K562 (cell line): Measurements from ENCODE around the gene ZMYND8. TPM values are rescaled to one million over a fixed set of nuclear protein-coding genes. Genes with fewer than 3 reads are reported as not detected.
A peak's percentile ranks its signal among the peaks of the same experiment; 100 is the strongest.

Experiments used
- CREM ChIP-seq: IDR thresholded peaks from 2 replicates; pipeline ENCODE4 v1.6.1; 2014; ENCODE audit warnings: antibody characterized with exemption, low read depth
- CXXC5 ChIP-seq: fragments of 250-450 bp; sonication (Bioruptor Pico); IDR thresholded peaks from 2 replicates; pipeline ENCODE4 v1.8.0; 2022; ENCODE audit warnings: inconsistent platforms, mild to moderate bottlenecking, moderate library complexity
- EP300 ChIP-seq: IDR thresholded peaks from 2 replicates; pipeline ENCODE4 v1.6.1; 2012; ENCODE audit warnings: low read length, improper control_type of control experiment
- GATA2 ChIP-seq: sonication (generic); formaldehyde crosslinking; IDR thresholded peaks from 2 replicates; pipeline ENCODE4 v1.4.0; 2020; ENCODE audit warnings: mild to moderate bottlenecking, missing genetic modification reagents
- MYNN ChIP-seq, 2 experiments: sonication (generic); formaldehyde crosslinking in 1 of 2; IDR thresholded peaks; 2 replicates each; pipeline versions ENCODE4 v1.5.0 to v1.6.1; 2016 to 2020; ENCODE audit warnings: antibody characterized with exemption in 1 of 2, missing genetic modification reagents in 1 of 2
- NR4A1 ChIP-seq, 2 experiments: fragments of 250-450 bp in 1 of 2; fragments of 450-650 bp in 1 of 2; sonication (Bioruptor Pico) in 1 of 2; IDR thresholded peaks; 2 replicates each; pipeline versions ENCODE4 v1.4.0 to v1.6.1; 2016 to 2020; ENCODE audit warnings: mild to moderate bottlenecking in 2 of 2, missing compliant biosample characterization in 1 of 2, missing genetic modification characterization in 1 of 2, moderate library complexity in 1 of 2
- PBX2 ChIP-seq, 2 experiments: IDR thresholded peaks in 1 of 2; conservative IDR thresholded peaks in 1 of 2; 2 replicates each; pipeline ENCODE4 v1.6.1; 2016; ENCODE audit warnings: low read depth in 2 of 2, mild to moderate bottlenecking in 1 of 2, missing compliant biosample characterization in 1 of 2, missing genetic modification characterization in 1 of 2, moderate library complexity in 1 of 2
- PCBP1 ChIP-seq: fragments of 200-400 bp; formaldehyde crosslinking; IDR thresholded peaks from 2 replicates; pipeline ENCODE4 v1.6.1; 2018; ENCODE audit warnings: mild to moderate bottlenecking, low read depth, low read length; ENCODE audit not compliant: poor library complexity, severe bottlenecking
- POLR2AphosphoS5 ChIP-seq: IDR thresholded peaks from 2 replicates; pipeline ENCODE4 v1.6.1; 2011; ENCODE audit warnings: mild to moderate bottlenecking, low read depth, low read length, moderate library complexity; ENCODE audit not compliant: control insufficient read depth, insufficient read depth
- RBFOX2 ChIP-seq: fragments of 200-400 bp; formaldehyde crosslinking; IDR thresholded peaks from 2 replicates; pipeline ENCODE4 v1.6.1; 2017; ENCODE audit warnings: low read depth, mild to moderate bottlenecking, low read length, moderate library complexity
- SPI1 ChIP-seq: IDR thresholded peaks from 2 replicates; pipeline ENCODE4 v1.6.1; 2011; ENCODE audit warnings: low read depth, low read length, control low read depth, borderline replicate concordance
- SRF ChIP-seq, 2 experiments: fragments of 250-450, 450-650 bp in 1 of 2; sonication (Bioruptor Pico) in 1 of 2; sonication (generic) in 1 of 2; formaldehyde crosslinking; IDR thresholded peaks; 2 replicates each; pipeline versions ENCODE4 v1.5.0 to v1.5.1; 2020 to 2022; ENCODE audit warnings: mild to moderate bottlenecking in 1 of 2, missing genetic modification reagents in 1 of 2
- ZNF12 ChIP-seq: sonication (generic); formaldehyde crosslinking; IDR thresholded peaks from 2 replicates; pipeline ENCODE4 v1.4.0; 2020; ENCODE audit warnings: mild to moderate bottlenecking, missing genetic modification reagents
- ZNF407 ChIP-seq: fragments of 450-650 bp; IDR thresholded peaks from 2 replicates; pipeline ENCODE4 v1.6.1; 2016; ENCODE audit warnings: low read depth
- polyA plus RNA-seq, 8 experiments: library from polyadenylated mRNA; depleted of rRNA in 4 of 8; stranded (reverse) in 5 of 8; unstranded in 3 of 8; fragments of >200 nt; fragmentation: Nextera tagmentation in 2 of 8; fragmentation: Illumina TruSeq in 1 of 8; extraction: Ambion mirVana in 2 of 8; extraction: Trizol in 1 of 8; gene quantifications; 2 replicates each; pipeline versions ENCODE4 v1.2.1 to v1.2.3, GENCODE V29; 2011 to 2014; ENCODE audit warnings: inconsistent platforms in 1 of 8, missing spikeins in 1 of 8
- total RNA-seq, 7 experiments: library from RNA; depleted of rRNA in 6 of 7; stranded (reverse); fragments of >200 nt in 6 of 7; fragmentation: Illumina TruSeq in 2 of 7; extraction: Trizol in 2 of 7; gene quantifications; 2 replicates each; pipeline versions ENCODE4 v1.2.1 to v1.2.3, GENCODE V29; 2011 to 2021; ENCODE audit warnings: low replicate concordance in 1 of 7

The ZMYND8 gene
- total and polyA plus RNA-seq, 9 of the 15 experiments (the other 6 are each of a cell fraction or from before 2014, with no cell fraction given) = 31.8 to 148 (median 71.9) TPM

- TF ChIP-seq ZNF407 (no peak), PBX2 (CRISPR knock-in tag; IDR thresholded peaks at IDR 0.05; ENCODE audit: low read depth) (no peak), PBX2 (tag; conservative IDR thresholded peaks at IDR 0.05; ENCODE audit: low read depth) (peak; percentile 30), EP300 (peak; percentile 36; the same call in 1 of the 2 replicates), SRF (CRISPR knock-in tag; IDR thresholded peaks at IDR 0.05) (peak in 1 of 2 experiments; percentile 68; a peak in 1 of 4 replicates), ZNF12 (CRISPR knock-in tag) (0 out of 2 replicates have a peak, but pooled peaks have one; percentile 34), POLR2AphosphoS5 (peak; percentile 43; the same call in 1 of the 2 replicates), GATA2 (0 out of 2 replicates have a peak, but pooled peaks have one; percentile 8), PCBP1 (peak; percentile 14), MYNN (IDR thresholded peaks at IDR 0.05) (no peak), MYNN (CRISPR knock-in tag; IDR thresholded peaks at IDR 0.05) (no peak), RBFOX2 (peak; percentile 79), SPI1 (peak; percentile 47; the same call in 1 of the 2 replicates), CXXC5 (peak; percentile 45), NR4A1 (CRISPR knock-in tag; IDR thresholded peaks at IDR 0.05) (no peak), NR4A1 (tag; IDR thresholded peaks at IDR 0.05) (peak; percentile 84), CREM (peak; percentile 17; the same call in 1 of the 2 replicates)
These were observed at the start of gene ZMYND8 (continued) for GRCh38 chr20:47356526-47357295.
